ENCODE measurements around the gene EFHD2.

DNA sequence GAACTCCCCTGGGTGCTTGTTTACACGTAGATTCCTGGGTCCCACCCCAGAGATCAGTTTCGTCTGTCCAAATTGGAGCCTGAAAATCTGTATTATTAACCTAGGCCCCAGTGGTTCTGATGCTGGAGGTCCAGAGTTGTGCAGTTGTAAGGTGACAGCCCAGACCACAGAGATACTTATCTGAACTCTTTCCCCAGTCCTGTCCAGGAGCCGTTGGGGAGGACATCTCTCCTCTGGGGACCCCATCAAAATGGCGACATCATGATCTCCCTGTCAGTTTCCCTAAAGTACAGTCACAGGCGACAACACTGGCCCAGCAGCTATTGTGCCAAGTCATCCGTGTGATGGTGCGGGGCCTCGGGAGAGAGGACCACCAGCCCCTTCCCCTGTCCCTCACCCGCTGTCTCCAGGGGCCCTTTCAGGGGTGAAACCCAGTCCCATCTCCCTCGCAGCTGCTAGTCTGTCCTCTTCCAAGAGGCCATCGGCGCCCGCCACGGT is 749 bp upstream of the EFHD2 start:
- TF ChIP-seq POLR2A (IDR thresholded peaks at IDR 0.05): no peak
- TF ChIP-seq, protein P1, sequence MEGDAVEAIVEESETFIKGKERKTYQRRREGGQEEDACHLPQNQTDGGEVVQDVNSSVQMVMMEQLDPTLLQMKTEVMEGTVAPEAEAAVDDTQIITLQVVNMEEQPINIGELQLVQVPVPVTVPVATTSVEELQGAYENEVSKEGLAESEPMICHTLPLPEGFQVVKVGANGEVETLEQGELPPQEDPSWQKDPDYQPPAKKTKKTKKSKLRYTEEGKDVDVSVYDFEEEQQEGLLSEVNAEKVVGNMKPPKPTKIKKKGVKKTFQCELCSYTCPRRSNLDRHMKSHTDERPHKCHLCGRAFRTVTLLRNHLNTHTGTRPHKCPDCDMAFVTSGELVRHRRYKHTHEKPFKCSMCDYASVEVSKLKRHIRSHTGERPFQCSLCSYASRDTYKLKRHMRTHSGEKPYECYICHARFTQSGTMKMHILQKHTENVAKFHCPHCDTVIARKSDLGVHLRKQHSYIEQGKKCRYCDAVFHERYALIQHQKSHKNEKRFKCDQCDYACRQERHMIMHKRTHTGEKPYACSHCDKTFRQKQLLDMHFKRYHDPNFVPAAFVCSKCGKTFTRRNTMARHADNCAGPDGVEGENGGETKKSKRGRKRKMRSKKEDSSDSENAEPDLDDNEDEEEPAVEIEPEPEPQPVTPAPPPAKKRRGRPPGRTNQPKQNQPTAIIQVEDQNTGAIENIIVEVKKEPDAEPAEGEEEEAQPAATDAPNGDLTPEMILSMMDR (IDR thresholded peaks at IDR 0.05): no peak

Measured in Peyer's patch (tissue), 4 donors.